ENCODE results near the gene ZNF74.
A peak's percentile ranks its signal among the peaks of the same experiment; 100 is the strongest.

The ZNF74 gene

GRCh38 chr22:20423008-20423905 is 29.3 kb downstream of the ZNF74 start:
- Histone ChIP-seq H3K9me3 (ENCODE audit: severe bottlenecking) (no peaks in the 10 kb centered on the region), H3K27me3 (ENCODE audit: insufficient read depth, low read depth, severe bottlenecking) (no peaks in the 10 kb centered on the region), H3K27ac (peak overlapping the region; percentile 60), H3K36me3 (peaks cover 20% of the 10 kb centered on the region), H3K4me3 (ENCODE audit: low read depth, low read length) (no peak overlapping the region)
- DNase-seq, result no peak
- no peak for TF ChIP-seq CTCF (IDR thresholded peaks at IDR 0.05; ENCODE audit: low read depth, low read length)

GRCh38 chr22:20423906-20424551 is 30.1 kb downstream of the ZNF74 start:
- peak; percentile 64 for DNase-seq
- H3K4me3 ChIP-seq (ENCODE audit: low read depth, low read length), result no peak overlapping the region
- peak overlapping the region; percentile 60 for H3K27ac ChIP-seq
- no peak for TF ChIP-seq CTCF (IDR thresholded peaks at IDR 0.05; ENCODE audit: low read depth, low read length)
- H3K27me3 ChIP-seq (ENCODE audit: insufficient read depth, low read depth, severe bottlenecking), result no peaks in the 10 kb centered on the region
- H3K9me3 ChIP-seq (ENCODE audit: severe bottlenecking), result no peaks in the 10 kb centered on the region
- peaks cover 23% of the 10 kb centered on the region for H3K36me3 ChIP-seq

DNA sequence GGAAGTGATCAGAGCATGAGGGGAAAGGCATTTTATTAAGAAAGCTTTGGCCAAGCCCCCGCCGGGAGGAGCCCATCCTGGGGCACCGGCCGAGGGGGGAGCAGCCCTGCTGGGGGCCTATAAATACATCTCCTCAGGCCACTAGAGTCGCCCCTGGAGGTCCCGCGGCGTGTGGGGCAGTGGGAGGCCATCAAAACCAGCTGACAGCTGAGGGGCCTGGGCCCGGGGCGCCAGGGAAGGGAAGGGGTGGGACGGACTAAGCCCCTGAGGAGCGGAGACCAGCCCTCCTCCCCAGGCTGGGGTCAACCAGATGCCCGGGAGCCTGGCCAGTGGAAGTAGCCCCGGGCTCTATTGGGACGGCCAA is 30.6 kb downstream of the ZNF74 start:
- TF ChIP-seq CTCF (IDR thresholded peaks at IDR 0.05; ENCODE audit: low read depth, low read length), result no peak
- no peak for DNase-seq
- Histone ChIP-seq H3K9me3 (ENCODE audit: severe bottlenecking) (no peaks in the 10 kb centered on the region), H3K4me3 (ENCODE audit: low read depth, low read length) (no peak overlapping the region), H3K36me3 (peaks cover 26% of the 10 kb centered on the region), H3K27ac (peak overlapping the region; percentile 60), H3K27me3 (ENCODE audit: insufficient read depth, low read depth, severe bottlenecking) (no peaks in the 10 kb centered on the region)

- no peaks in the 10 kb centered on the region for H3K27me3 ChIP-seq (ENCODE audit: insufficient read depth, low read depth, severe bottlenecking)
- peaks cover 31% of the 10 kb centered on the region for H3K36me3 ChIP-seq
- DNase-seq, result no peak
- H3K9me3 ChIP-seq (ENCODE audit: severe bottlenecking), result no peaks in the 10 kb centered on the region
- H3K4me3 ChIP-seq (ENCODE audit: low read depth, low read length), result no peak overlapping the region
- no peak overlapping the region for H3K27ac ChIP-seq
- TF ChIP-seq CTCF (IDR thresholded peaks at IDR 0.05; ENCODE audit: low read depth, low read length), result no peak
These were observed 31.1 kb downstream of the ZNF74 start for GRCh38 chr22:20424932-20425565.

DNA sequence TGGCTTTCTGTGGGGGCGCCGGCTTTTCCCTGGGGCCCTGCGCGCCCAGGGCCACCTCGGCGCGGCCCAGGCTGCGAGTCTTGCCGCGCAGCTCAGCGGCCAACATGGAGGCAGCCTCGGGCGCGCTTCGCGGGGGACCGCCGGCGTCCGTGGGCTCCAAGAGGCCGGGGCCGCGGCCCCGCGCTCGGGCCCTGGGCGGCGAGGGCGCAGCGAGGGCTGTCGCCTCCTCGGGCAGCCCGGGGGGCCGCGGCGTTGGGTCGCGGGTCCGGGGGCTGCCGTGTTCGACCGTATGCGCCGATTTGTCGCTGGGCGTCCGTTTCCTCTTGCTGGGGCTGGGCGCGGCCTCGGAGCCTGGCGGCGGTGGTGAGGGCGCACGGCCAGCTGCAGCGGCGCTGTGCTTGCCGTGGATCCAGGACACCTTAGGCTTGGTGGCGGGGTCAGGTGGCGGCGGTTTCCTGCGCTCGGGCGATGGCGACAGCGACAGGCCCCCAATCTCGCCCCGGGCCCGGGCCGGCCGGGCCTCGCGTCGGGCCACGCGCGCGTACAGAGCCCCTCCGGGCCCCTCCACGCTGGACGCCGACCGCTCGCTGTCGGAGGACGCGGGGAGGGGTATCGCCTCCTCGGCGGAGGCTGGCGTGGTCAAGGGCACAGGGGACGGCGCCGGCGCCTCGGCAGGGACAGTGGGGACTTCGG is 31.8 kb downstream of the ZNF74 start:
- no peak overlapping the region for H3K27ac ChIP-seq
- no peaks in the 10 kb centered on the region for H3K27me3 ChIP-seq (ENCODE audit: insufficient read depth, low read depth, severe bottlenecking)
- H3K9me3 ChIP-seq (ENCODE audit: severe bottlenecking), result no peaks in the 10 kb centered on the region
- no peak for DNase-seq
- no peak overlapping the region for H3K4me3 ChIP-seq (ENCODE audit: low read depth, low read length)
- H3K36me3 ChIP-seq, result peaks cover 36% of the 10 kb centered on the region
- no peak for TF ChIP-seq CTCF (IDR thresholded peaks at IDR 0.05; ENCODE audit: low read depth, low read length)

All from WERI-Rb-1 (cell line).